Mesangial cell (primary cell): Measurements from ENCODE around the gene DIPK1B. TPM values are rescaled to one million over a fixed set of nuclear protein-coding genes. Genes with fewer than 3 reads are reported as not detected.

ENCODE experiments used
- total RNA-seq: library from RNA; depleted of rRNA; stranded (reverse); fragments of >200 nt; gene quantifications from 2 replicates; pipeline ENCODE4 v1.2.3, GENCODE V29; 2015

The DIPK1B gene
- 8.3 and 18.1 TPM in 2 replicates for total RNA-seq

GRCh38 chr9:136711751-136712689 lies at the start of gene DIPK1B:
DIPK1B (plus strand) TSS chr9:136712572; CDS start chr9:136712666, 94 bp downstream.

GRCh38 chr9:136662656-136663581 lies 49.5 kb upstream of the DIPK1B start, which contains the start of gene EGFL7:
EGFL7 (plus strand) TSS chr9:136662916; CDS start chr9:136668283, 5,367 bp downstream.

GRCh38 chr9:136686794-136687711 lies 25.3 kb upstream of the DIPK1B start, which contains the start of gene AGPAT2:
AGPAT2 (minus strand) TSS chr9:136687457; CDS start chr9:136687357, 100 bp downstream.

GRCh38 chr9:136742591-136743391 lies 30.4 kb downstream of the DIPK1B start, which contains the start of gene LCN10:
LCN10 (minus strand) TSS chr9:136742940; CDS start chr9:136742903, 37 bp downstream.

GRCh38 chr9:136748201-136748600 lies 35.8 kb downstream of the DIPK1B start, which contains the start of gene LCN6:
LCN6 (minus strand) TSS chr9:136748525; CDS start chr9:136748483, 42 bp downstream.

GRCh38 chr9:136764301-136764891 lies 52.0 kb downstream of the DIPK1B start, which contains the start of gene LCN15:
LCN15 (minus strand) TSS chr9:136764518; CDS start chr9:136764488, 30 bp downstream.

Other genes with a start within 250 kb of the DIPK1B start
- gene SEC16A, start 229.5 kb upstream of the DIPK1B start, total RNA-seq = 44.6 and 56.2 TPM in 2 replicates
- gene NOTCH1, start 166.5 kb upstream of the DIPK1B start, total RNA-seq = 23.0 and 36.0 TPM in 2 replicates
- 20.4 and 27.0 TPM in 2 replicates for gene EGFL7, start 49.7 kb upstream of the DIPK1B start, total RNA-seq
- 59.6 and 67.2 TPM in 2 replicates for gene AGPAT2, start 25.1 kb upstream of the DIPK1B start, total RNA-seq
- not detected in 2 replicates for gene LCN10, start 30.4 kb downstream of the DIPK1B start, total RNA-seq
- not detected in 2 replicates for gene LCN6, start 36.0 kb downstream of the DIPK1B start, total RNA-seq
- not detected in 2 replicates for gene LCN8, start 45.7 kb downstream of the DIPK1B start, total RNA-seq
- not detected in 2 replicates for gene LCN15, start 51.9 kb downstream of the DIPK1B start, total RNA-seq
- gene TMEM141, start 78.8 kb downstream of the DIPK1B start, total RNA-seq = 82.4 and 97.8 TPM in 2 replicates
- gene CCDC183, start 83.8 kb downstream of the DIPK1B start, total RNA-seq = 0.25 TPM in 1 of 2 replicates, not detected in the other
- gene RABL6, start 95.4 kb downstream of the DIPK1B start, total RNA-seq = 117 and 144 TPM in 2 replicates
- gene AJM1, start 129.9 kb downstream of the DIPK1B start, total RNA-seq = 0.81 and 1.5 TPM in 2 replicates
- 109 and 152 TPM in 2 replicates for gene PHPT1, start 136.8 kb downstream of the DIPK1B start, total RNA-seq
- 1.8 and 3.2 TPM in 2 replicates for gene MAMDC4, start 139.8 kb downstream of the DIPK1B start, total RNA-seq
- gene EDF1, start 153.7 kb downstream of the DIPK1B start, total RNA-seq = 325 and 364 TPM in 2 replicates
- gene TRAF2, start 173.9 kb downstream of the DIPK1B start, total RNA-seq = 10.9 and 22.7 TPM in 2 replicates
- 150 and 168 TPM in 2 replicates for gene FBXW5, start 232.2 kb downstream of the DIPK1B start, total RNA-seq
- gene C8G, start 232.7 kb downstream of the DIPK1B start, total RNA-seq = not detected in 2 replicates
- gene LCN12, start 239.7 kb downstream of the DIPK1B start, total RNA-seq = 1.6 TPM in 1 of 2 replicates, not detected in the other